Fibroblast of lung (primary cell): Measurements from ENCODE around the gene ITGAE. TPM values are rescaled to one million over a fixed set of nuclear protein-coding genes. Genes with fewer than 3 reads are reported as not detected.

Source experiments
- DNase-seq, 2 donors: peaks; one replicate each; pipeline versions ENCODE4 v3.0.0 to v3.0.0-alpha.2; 2010; ENCODE audit warnings: low read depth in 2 of 2
- H2AFZ ChIP-seq: 2 replicates; pipeline ENCODE4 v1.5.1; 2012; ENCODE audit warnings: low read length, control low read depth, inconsistent platforms
- H3K27ac ChIP-seq: 2 replicates; pipeline ENCODE4 v1.5.1; 2011; ENCODE audit warnings: low read length, control low read depth; ENCODE audit not compliant: insufficient read depth
- H3K27me3 ChIP-seq: 2 replicates; pipeline ENCODE4 v1.5.1; 2011; ENCODE audit warnings: mild to moderate bottlenecking, low read length; ENCODE audit not compliant: control insufficient read depth, insufficient read depth
- H3K36me3 ChIP-seq: 2 replicates; pipeline ENCODE4 v1.5.1; 2011; ENCODE audit warnings: low read length; ENCODE audit not compliant: control insufficient read depth, insufficient read depth
- H3K4me1 ChIP-seq: 2 replicates; pipeline ENCODE4 v1.5.1; 2011; ENCODE audit warnings: low read length; ENCODE audit not compliant: control insufficient read depth, insufficient read depth; ENCODE audit errors: extremely low read depth
- H3K4me2 ChIP-seq: 2 replicates; pipeline ENCODE4 v1.5.1; 2011; ENCODE audit warnings: low read length, control low read depth; ENCODE audit not compliant: insufficient read depth; ENCODE audit errors: extremely low read depth
- H3K4me3 ChIP-seq, 4 experiments: fragments of 200-600 bp in 1 of 4; sonication (generic) in 1 of 4; replicated peaks in 1 of 4; 2 replicates each; pipeline ENCODE4 v1.5.1; 2011 to 2016; ENCODE audit warnings: low read length in 4 of 4, low read depth in 3 of 4, mild to moderate bottlenecking in 3 of 4, control low read depth in 2 of 4, inconsistent platforms in 1 of 4, mixed read lengths in 1 of 4; ENCODE audit not compliant: insufficient read depth in 1 of 4; ENCODE audit errors: control extremely low read depth in 1 of 4
- H3K79me2 ChIP-seq: 2 replicates; pipeline ENCODE4 v1.5.1; 2012; ENCODE audit warnings: mild to moderate bottlenecking, low read length, inconsistent platforms; ENCODE audit not compliant: control insufficient read depth, insufficient read depth
- H3K9ac ChIP-seq: 2 replicates; pipeline ENCODE4 v1.5.1; 2011; ENCODE audit warnings: mild to moderate bottlenecking, low read length, control low read depth; ENCODE audit not compliant: insufficient read depth
- H3K9me3 ChIP-seq: 2 replicates; pipeline ENCODE4 v1.5.1; 2012; ENCODE audit warnings: low read depth, low read length; ENCODE audit not compliant: control insufficient read depth, insufficient read depth
- H4K20me1 ChIP-seq: 2 replicates; pipeline ENCODE4 v1.5.1; 2011; ENCODE audit warnings: low read length; ENCODE audit not compliant: control insufficient read depth, insufficient read depth; ENCODE audit errors: extremely low read depth
- CTCF ChIP-seq, 2 donors: IDR thresholded peaks in 1 of 2; conservative IDR thresholded peaks in 1 of 2; 1 replicate in 1 of 2; 2 replicates in 1 of 2; pipeline ENCODE4 v1.5.1; 2011 to 2012; ENCODE audit warnings: low read length in 2 of 2, control low read depth in 1 of 2, inconsistent platforms in 1 of 2, low read depth in 1 of 2, mild to moderate bottlenecking in 1 of 2
- EZH2 ChIP-seq: IDR thresholded peaks from 2 replicates; pipeline ENCODE4 v1.5.1; 2012; ENCODE audit warnings: low read length, control low read depth, mild to moderate bottlenecking; ENCODE audit errors: missing control alignments
- polyA plus RNA-seq, 2 donors: library from polyadenylated mRNA; depleted of rRNA in 1 of 2; stranded (reverse) in 1 of 2; unstranded in 1 of 2; fragments of >200 nt; gene quantifications; 2 replicates each; pipeline ENCODE4 v1.2.1, GENCODE V29; 2011 to 2012; ENCODE audit warnings: missing spikeins in 1 of 2
- total RNA-seq: library from RNA; depleted of rRNA; stranded (reverse); fragments of >200 nt; gene quantifications from 2 replicates; pipeline ENCODE4 v1.2.1, GENCODE V29; 2014

Gene ITGAE
- total and polyA plus RNA-seq, 2 donors (not counting 1 experiment from before 2014, with no cell fraction given): 29.7 to 72.5 TPM

- H3K36me3 ChIP-seq: no peaks in the 10 kb centered on the region
- no peaks in the 10 kb centered on the region for H3K9me3 ChIP-seq
- peak overlapping the region; percentile 38 to 54 (median 42) for H3K4me3 ChIP-seq
- H4K20me1 ChIP-seq: no peaks in the 10 kb centered on the region
- no peak overlapping the region for H3K9ac ChIP-seq
- TF ChIP-seq CTCF (conservative IDR thresholded peaks at IDR 0.05 in 1 of 2, IDR thresholded peaks at IDR 0.05 in 1 of 2; ENCODE audit: low read depth in 1 of 2, low read length in 2 of 2) (no peak), EZH2 (peak; percentile 32)
- DNase-seq: no peak
- H3K79me2 ChIP-seq: no peaks in the 10 kb centered on the region
- H2AFZ ChIP-seq: no peak overlapping the region
- no peak overlapping the region for H3K27ac ChIP-seq
- peaks cover 3% of the 10 kb centered on the region for H3K4me1 ChIP-seq
- H3K27me3 ChIP-seq: peaks cover 6% of the 10 kb centered on the region
- peak overlapping the region; percentile 82 for H3K4me2 ChIP-seq
Observed at GRCh38 chr17:3695129-3695722, 105.8 kb downstream of the ITGAE start.

GRCh38 chr17:3693829-3694231 lies 107.2 kb downstream of the ITGAE start:
- Histone ChIP-seq H3K4me3 (no peak overlapping the region), H3K4me1 (peaks cover 3% of the 10 kb centered on the region), H3K9ac (no peak overlapping the region), H2AFZ (no peak overlapping the region), H3K4me2 (no peak overlapping the region), H3K79me2 (no peaks in the 10 kb centered on the region), H3K27ac (no peak overlapping the region), H3K9me3 (no peaks in the 10 kb centered on the region), H3K27me3 (peaks cover 6% of the 10 kb centered on the region), H4K20me1 (no peaks in the 10 kb centered on the region), H3K36me3 (no peaks in the 10 kb centered on the region)
- TF ChIP-seq EZH2: no peak
- no peak for TF ChIP-seq CTCF (conservative IDR thresholded peaks at IDR 0.05 in 1 of 2, IDR thresholded peaks at IDR 0.05 in 1 of 2; ENCODE audit: low read depth in 1 of 2, low read length in 2 of 2)
- no peak for DNase-seq

GRCh38 chr17:3693141-3693540 lies 107.8 kb downstream of the ITGAE start:
- no peak overlapping the region for H2AFZ ChIP-seq
- H4K20me1 ChIP-seq: no peaks in the 10 kb centered on the region
- TF ChIP-seq CTCF (conservative IDR thresholded peaks at IDR 0.05 in 1 of 2, IDR thresholded peaks at IDR 0.05 in 1 of 2; ENCODE audit: low read depth in 1 of 2, low read length in 2 of 2): no peak
- TF ChIP-seq EZH2: no peak

More at GRCh38 chr17:3693141-3693540, 107.8 kb downstream of the ITGAE start:
- Histone ChIP-seq H3K36me3 (no peaks in the 10 kb centered on the region), H3K4me2 (no peak overlapping the region), H3K79me2 (no peaks in the 10 kb centered on the region), H3K4me3 (no peak overlapping the region), H3K27me3 (peaks cover 4% of the 10 kb centered on the region), H3K4me1 (peaks cover 3% of the 10 kb centered on the region), H3K9ac (no peak overlapping the region), H3K9me3 (no peaks in the 10 kb centered on the region), H3K27ac (no peak overlapping the region)
- DNase-seq: no peak
